ENCODE measurements around the gene DEDD. TPM values are rescaled to one million over a fixed set of nuclear protein-coding genes. Genes with fewer than 3 reads are reported as not detected.

The DEDD gene, protein sequence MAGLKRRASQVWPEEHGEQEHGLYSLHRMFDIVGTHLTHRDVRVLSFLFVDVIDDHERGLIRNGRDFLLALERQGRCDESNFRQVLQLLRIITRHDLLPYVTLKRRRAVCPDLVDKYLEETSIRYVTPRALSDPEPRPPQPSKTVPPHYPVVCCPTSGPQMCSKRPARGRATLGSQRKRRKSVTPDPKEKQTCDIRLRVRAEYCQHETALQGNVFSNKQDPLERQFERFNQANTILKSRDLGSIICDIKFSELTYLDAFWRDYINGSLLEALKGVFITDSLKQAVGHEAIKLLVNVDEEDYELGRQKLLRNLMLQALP
- 10 to 100 TPM; 35.0 to 40.2 TPM for total RNA-seq

- Mint-ChIP-seq H3K9me3 (no peaks in the 10 kb centered on the region), H3K4me3 (no peak within 1 kb of the TSS), H3K4me1 (ENCODE audit: low read depth) (peaks cover 43% of the 10 kb centered on the region), H3K36me3 (peaks cover 23% of the 10 kb centered on the region), H3K27ac (no peak within 1 kb of the TSS), H3K27me3 (no peaks in the 10 kb centered on the region)
- ChIA-PET POLR2A (interaction anchor here (0.5 to 2.7 kb wide), 9 partner anchors 21 to 143 kb away, joined by 3 to 16 read pairs (median 4); partner anchors contain the start of genes NDUFS2, PPOX and UFC1), CTCF (interaction anchor here (0.7 to 4.3 kb wide), 13 partner anchors 11 to 294 kb away, joined by 3 to 22 read pairs (median 4); partner anchors contain the start of genes ARHGAP30, KLHDC9, PPOX and TOMM40L)
- DNase-seq, result peak; percentile 96
- intact Hi-C loops (cut with micrococcal nuclease), result loop anchor here (1.0 to 5.0 kb wide), 5 partner anchors 13 to 295 kb away; partner anchors contain the start of genes UFC1 and USF1
Measured at GRCh38 chr1:161132410-161133219, at the start of gene DEDD. Gene DEDD (minus strand): TSS chr1:161132667. CDS start chr1:161124462, 8,205 bp downstream.

GRCh38 chr1:161182214-161182613 lies 49.7 kb upstream of the DEDD start:
- CTCF ChIA-PET, result interaction anchor here (0.6 to 5.3 kb wide), 18 partner anchors 9 to 258 kb away, joined by 3 to 45 read pairs (median 4); partner anchors contain the start of genes ADAMTS4, PPOX, TOMM40L and UFC1
- peaks cover under 1% of the 10 kb centered on the region for H3K36me3 Mint-ChIP-seq
- H3K9me3 Mint-ChIP-seq, result no peaks in the 10 kb centered on the region
- DNase-seq, result peak; percentile 80
- peaks cover 76% of the 10 kb centered on the region for H3K4me1 Mint-ChIP-seq (ENCODE audit: low read depth)
- no peaks in the 10 kb centered on the region for H3K27me3 Mint-ChIP-seq
- peak overlapping the region; percentile 95 for H3K27ac Mint-ChIP-seq
- intact Hi-C loops (cut with micrococcal nuclease), result loop anchor here (5.0 kb wide), 1 partner anchor 200 kb away; no protein-coding TSS in a partner anchor
- POLR2A ChIA-PET, result interaction anchor here (0.7 to 1.7 kb wide), 5 partner anchors 9 to 64 kb away, joined by 3 to 14 read pairs (median 4); partner anchors contain the start of genes NDUFS2, NIT1, PFDN2 and PPOX
- peak overlapping the region; percentile 3 for H3K4me3 Mint-ChIP-seq

- intact Hi-C loops (cut with micrococcal nuclease), result loop anchor here (5.0 kb wide), 1 partner anchor 202 kb away; no protein-coding TSS in a partner anchor
- no peak for DNase-seq
- ChIA-PET POLR2A (interaction anchor here (1.7 kb wide), 1 partner anchor 45 kb away, joined by 4 read pairs; the partner anchor contains the start of gene TOMM40L), CTCF (interaction anchor here (0.9 to 5.3 kb wide), 6 partner anchors 11 to 45 kb away, joined by 3 to 45 read pairs (median 19); partner anchors contain the start of genes PPOX and TOMM40L)
- Mint-ChIP-seq H3K4me1 (ENCODE audit: low read depth) (peaks cover 71% of the 10 kb centered on the region), H3K4me3 (no peak overlapping the region), H3K27ac (peak overlapping the region; percentile 81), H3K36me3 (peaks cover 2% of the 10 kb centered on the region), H3K27me3 (no peaks in the 10 kb centered on the region), H3K9me3 (no peaks in the 10 kb centered on the region)
Measured at GRCh38 chr1:161180639-161181038, 48.2 kb upstream of the DEDD start.

DNA sequence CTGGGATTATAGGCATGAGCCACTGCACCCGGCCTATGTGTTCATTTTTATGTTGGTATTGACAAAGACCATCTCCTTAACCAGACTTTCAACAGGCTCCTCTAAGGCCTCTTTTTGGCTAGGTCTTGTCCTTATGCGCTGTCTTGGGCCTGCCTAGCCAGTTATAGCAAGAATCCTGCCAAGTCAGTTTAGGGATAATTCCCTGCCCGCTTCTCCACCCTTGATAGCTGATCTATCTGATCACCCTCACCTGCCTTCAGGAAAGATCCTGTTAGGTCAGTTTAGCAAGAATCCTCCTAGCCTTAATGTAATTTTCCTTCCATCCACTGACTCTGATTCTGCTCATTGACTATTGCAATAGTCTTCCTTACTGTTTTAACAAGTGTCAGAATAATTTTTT lies 47.2 kb upstream of the DEDD start:
- no peak overlapping the region for H3K27ac Mint-ChIP-seq
- ChIA-PET CTCF (interaction anchor here (0.9 to 5.3 kb wide), 4 partner anchors 14 to 46 kb away, joined by 3 to 45 read pairs (median 23); partner anchors contain the start of genes PPOX and TOMM40L), POLR2A (no interaction called here)
- H3K9me3 Mint-ChIP-seq, result no peaks in the 10 kb centered on the region
- peaks cover 73% of the 10 kb centered on the region for H3K4me1 Mint-ChIP-seq (ENCODE audit: low read depth)
- no peak for DNase-seq
- no peaks in the 10 kb centered on the region for H3K27me3 Mint-ChIP-seq
- no peak overlapping the region for H3K4me3 Mint-ChIP-seq
- peaks cover 7% of the 10 kb centered on the region for H3K36me3 Mint-ChIP-seq
- intact Hi-C loops (cut with micrococcal nuclease), result loop anchor here (5.0 kb wide), 1 partner anchor 203 kb away; no protein-coding TSS in a partner anchor

GRCh38 chr1:161177936-161178244 lies 45.4 kb upstream of the DEDD start:
- ChIA-PET POLR2A (interaction anchor here (0.6 to 3.7 kb wide), 3 partner anchors 11 to 48 kb away, joined by 5 to 41 read pairs (median 7); partner anchors contain the start of genes PPOX and UFC1), CTCF (interaction anchor here (2.0 to 2.1 kb wide), 2 partner anchors 12 to 48 kb away, joined by 16 to 19 read pairs; partner anchors contain the start of genes PPOX and TOMM40L)
- H3K27ac Mint-ChIP-seq, result peak overlapping the region; percentile 97

DNA sequence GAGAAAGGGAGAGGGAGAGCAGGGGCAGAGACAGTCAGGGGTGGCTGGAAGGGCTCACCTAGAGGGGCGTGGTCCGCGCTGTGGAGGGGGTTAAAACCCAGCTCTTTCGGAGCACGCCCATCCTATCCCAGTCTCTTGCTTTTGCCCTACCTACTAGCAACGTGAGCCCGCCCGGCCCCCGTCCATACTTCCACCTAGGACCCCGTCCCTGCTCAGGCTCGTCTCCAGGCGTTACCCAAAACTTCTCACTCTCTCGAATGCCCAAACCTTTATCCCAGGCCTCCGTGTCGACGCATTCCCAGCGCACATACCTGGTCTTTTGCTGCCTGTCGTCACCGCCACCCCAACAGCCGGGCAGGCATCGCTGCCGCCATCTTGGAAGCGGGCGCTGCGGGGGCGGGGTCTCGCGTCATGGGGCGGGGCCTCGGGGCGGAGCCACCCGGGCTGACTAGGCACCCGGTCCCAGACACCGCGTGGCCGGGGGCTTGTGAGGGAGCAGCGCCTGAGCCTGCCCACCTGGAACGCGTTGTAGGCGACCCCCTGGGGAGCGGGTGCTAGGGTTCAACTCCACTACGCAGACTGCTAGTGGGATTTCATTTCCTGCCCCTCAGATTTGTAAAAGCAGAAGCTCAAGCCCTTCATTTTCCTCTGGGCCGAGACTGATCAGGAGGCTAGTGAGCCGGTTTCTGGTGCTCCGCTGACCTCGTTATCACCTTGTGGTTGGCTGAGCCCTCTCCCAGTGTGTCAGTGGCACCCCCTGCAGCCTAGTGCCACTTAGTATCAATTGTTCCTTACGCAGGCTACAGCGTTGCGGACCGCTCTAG lies 44.9 kb upstream of the DEDD start, which contains the start of gene B4GALT3:
B4GALT3 (minus strand) TSS at position 396 of the 824 bp plus-strand sequence. CDS start 1,447 bp downstream, outside the sequence.
- ChIA-PET POLR2A (interaction anchor here (0.6 to 3.7 kb wide), 6 partner anchors 11 to 48 kb away, joined by 3 to 41 read pairs (median 5); partner anchors contain the start of genes NDUFS2, PPOX and UFC1), CTCF (interaction anchor here (1.0 to 2.9 kb wide), 5 partner anchors 12 to 49 kb away, joined by 3 to 19 read pairs (median 7); partner anchors contain the start of genes PPOX, TOMM40L and UFC1)
- DNase-seq, result peak; percentile 97
- H3K27ac Mint-ChIP-seq, result peak within 1 kb of the TSS; percentile 97
- no peaks in the 10 kb centered on the region for H3K9me3 Mint-ChIP-seq
- intact Hi-C loops (cut with micrococcal nuclease), result no loop called here
- peaks cover 58% of the 10 kb centered on the region for H3K4me1 Mint-ChIP-seq (ENCODE audit: low read depth)
- H3K27me3 Mint-ChIP-seq, result no peaks in the 10 kb centered on the region
- H3K36me3 Mint-ChIP-seq, result peaks cover 17% of the 10 kb centered on the region
- peak within 1 kb of the TSS; percentile 100 for H3K4me3 Mint-ChIP-seq

More at GRCh38 chr1:161177936-161178244, 45.4 kb upstream of the DEDD start:
- DNase-seq, result no peak
- Mint-ChIP-seq H3K9me3 (no peaks in the 10 kb centered on the region), H3K4me1 (ENCODE audit: low read depth) (peaks cover 63% of the 10 kb centered on the region), H3K27me3 (no peaks in the 10 kb centered on the region), H3K36me3 (peaks cover 17% of the 10 kb centered on the region), H3K4me3 (peak overlapping the region; percentile 100)
- intact Hi-C loops (cut with micrococcal nuclease), result no loop called here

DNA sequence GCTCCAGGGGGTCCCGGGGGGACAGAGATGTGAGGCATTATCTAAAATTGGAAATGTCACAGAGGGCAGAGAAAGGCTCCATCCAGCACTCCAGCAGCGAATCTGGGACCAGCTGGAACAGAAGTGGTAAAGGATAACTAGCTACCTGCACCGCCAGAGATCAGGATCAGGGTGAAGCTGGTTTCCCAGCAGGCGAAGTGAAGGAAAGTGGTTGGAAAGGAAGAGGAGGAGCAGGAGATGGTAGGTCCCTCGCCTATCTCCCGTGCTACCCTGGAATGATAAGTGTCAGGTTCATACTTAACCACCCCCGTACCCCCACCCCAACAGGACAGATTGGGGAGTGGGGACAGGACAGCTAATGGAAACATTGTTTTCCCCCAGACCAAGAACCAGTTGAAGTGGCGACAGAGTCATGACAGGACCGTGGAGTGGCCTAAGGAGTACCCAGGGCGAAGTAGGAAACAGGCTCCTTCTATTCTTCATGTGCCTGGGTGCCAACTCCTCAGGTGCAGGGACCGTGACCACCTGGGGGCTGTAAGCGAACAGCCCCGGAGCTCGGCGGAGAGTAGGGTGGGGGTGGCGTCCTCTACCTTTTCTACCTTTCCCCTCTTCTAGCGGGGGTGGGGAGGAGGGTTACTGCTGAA lies 44.1 kb upstream of the DEDD start:
- ChIA-PET POLR2A (interaction anchor here (0.8 to 3.7 kb wide), 5 partner anchors 10 to 28 kb away, joined by 3 to 41 read pairs (median 5); partner anchors contain the start of genes NDUFS2, PPOX and UFC1), CTCF (interaction anchor here (0.8 to 2.9 kb wide), 6 partner anchors 11 to 205 kb away, joined by 3 to 19 read pairs (median 6); partner anchors contain the start of genes PPOX, TOMM40L and UFC1)
- no peak for DNase-seq
- peak overlapping the region; percentile 97 for H3K27ac Mint-ChIP-seq
- intact Hi-C loops (cut with micrococcal nuclease), result no loop called here
- peaks cover 51% of the 10 kb centered on the region for H3K4me1 Mint-ChIP-seq (ENCODE audit: low read depth)
- H3K27me3 Mint-ChIP-seq, result no peaks in the 10 kb centered on the region
- peak overlapping the region; percentile 100 for H3K4me3 Mint-ChIP-seq
- H3K9me3 Mint-ChIP-seq, result no peaks in the 10 kb centered on the region
- peaks cover 21% of the 10 kb centered on the region for H3K36me3 Mint-ChIP-seq

- H3K4me1 Mint-ChIP-seq (ENCODE audit: low read depth), result peaks cover 46% of the 10 kb centered on the region
Measured at GRCh38 chr1:161175771-161176453, 43.4 kb upstream of the DEDD start.

DNA sequence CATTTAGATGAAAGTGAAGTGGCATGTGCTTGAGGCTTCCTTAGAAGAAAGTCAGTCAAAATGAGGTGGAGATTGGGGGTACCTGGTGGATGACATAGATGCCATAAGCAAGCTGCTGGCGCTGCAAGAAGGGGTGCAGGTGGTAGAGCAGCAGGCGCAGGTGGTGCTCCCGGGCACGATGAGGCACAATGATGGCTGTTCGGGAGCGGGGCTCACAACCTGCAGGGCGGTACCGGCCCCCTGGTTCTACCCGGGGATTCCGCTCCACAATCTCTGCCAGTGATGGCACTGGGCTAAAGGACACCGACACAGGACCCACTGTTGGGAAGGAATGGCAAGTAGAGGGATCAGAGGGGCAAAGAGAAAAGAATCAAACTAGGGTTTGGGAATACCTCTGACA lies 42.4 kb upstream of the DEDD start:
- peaks cover 37% of the 10 kb centered on the region for H3K4me1 Mint-ChIP-seq (ENCODE audit: low read depth)
- CTCF ChIA-PET, result interaction anchor here (1.1 to 2.9 kb wide), 2 partner anchors 9 to 18 kb away, joined by 6 to 7 read pairs; partner anchors contain the start of gene PPOX
- DNase-seq, result no peak
- peaks cover 27% of the 10 kb centered on the region for H3K36me3 Mint-ChIP-seq
- POLR2A ChIA-PET, result interaction anchor here (3.7 kb wide), 1 partner anchor 8 kb away, joined by 41 read pairs; the partner anchor contains the start of gene PPOX
- peak overlapping the region; percentile 39 for H3K27ac Mint-ChIP-seq
- no peak overlapping the region for H3K4me3 Mint-ChIP-seq
- H3K9me3 Mint-ChIP-seq, result no peaks in the 10 kb centered on the region
- H3K27me3 Mint-ChIP-seq, result no peaks in the 10 kb centered on the region
- intact Hi-C loops (cut with micrococcal nuclease), result no loop called here

More at GRCh38 chr1:161175771-161176453, 43.4 kb upstream of the DEDD start:
- CTCF ChIA-PET, result interaction anchor here (0.8 to 2.9 kb wide), 5 partner anchors 10 to 206 kb away, joined by 3 to 19 read pairs (median 7); partner anchors contain the start of genes PPOX and TOMM40L
- H3K36me3 Mint-ChIP-seq, result peaks cover 26% of the 10 kb centered on the region
- H3K9me3 Mint-ChIP-seq, result no peaks in the 10 kb centered on the region
- peak overlapping the region; percentile 97 for H3K27ac Mint-ChIP-seq
- no peaks in the 10 kb centered on the region for H3K27me3 Mint-ChIP-seq
- no peak for DNase-seq
- POLR2A ChIA-PET, result interaction anchor here (1.1 to 3.7 kb wide), 4 partner anchors 9 to 29 kb away, joined by 4 to 41 read pairs (median 6); partner anchors contain the start of genes PPOX and UFC1
- H3K4me3 Mint-ChIP-seq, result peak overlapping the region; percentile 100
- intact Hi-C loops (cut with micrococcal nuclease), result no loop called here

Measured in activated CD4-positive, alpha-beta memory T cell treated with anti-CD3 and anti-CD28 coated beads for 36 hours (primary cell).